K562 (cell line): Measurements from ENCODE around the gene CCDC160. TPM values are rescaled to one million over a fixed set of nuclear protein-coding genes. Genes with fewer than 3 reads are reported as not detected.

Experiments used
- ATAC-seq: fragments of 200-7000 bp; cut with Tn5 transposase; 3 replicates; pipeline ENCODE4 v1.9.1; 2020; ENCODE audit warnings: moderate library complexity
- BruUV-seq: library from RNA; stranded (reverse); fragments of 400-500 nt; replicated peaks from 2 replicates; lab custom pipeline; 2021; lab: Mats Ljungman, UMichigan
- CTCF ChIA-PET: fragments of 300-600 bp; formaldehyde crosslinking; extraction: SDS; loops from one replicate; lab custom pipeline; 2021; ENCODE audit warnings: low intra/inter-chr PET ratio; lab: Yijun Ruan, JAX
- POLR2A ChIA-PET: fragments of 300-600, 350-650 bp; sonication (Branson Sonifier 250); formaldehyde crosslinking; extraction: SDS; loops from one replicate; lab custom pipeline; 2021; ENCODE audit warnings: antibody characterized with exemption, inconsistent platforms; lab: Yijun Ruan, JAX
- DNase-seq, 4 experiments: peaks; one replicate each; pipeline versions ENCODE4 v3.0.0 to v3.0.0-alpha.2; 2011 to 2018; ENCODE audit warnings: low spot score in 3 of 4, mixed read lengths in 3 of 4; ENCODE audit errors: extremely low read depth in 1 of 4
- FAIRE-seq: peaks from 2 replicates; lab custom pipeline; 2011; peaks lifted over from hg19 to GRCh38; lab: Jason Lieb, UNC
- H2AFZ ChIP-seq: 2 replicates; pipeline ENCODE4 v1.6.0; 2011; ENCODE audit warnings: low read depth, low read length, control low read depth, inconsistent platforms
- H3K27ac ChIP-seq: fragments of 200-600 bp; 3 replicates; pipeline ENCODE4 v1.8.0; 2011; ENCODE audit warnings: low read depth, mild to moderate bottlenecking, control low read depth, inconsistent platforms, low read length, moderate library complexity, mixed read lengths; ENCODE audit errors: extremely low read depth
- H3K27me3 ChIP-seq, 2 experiments: fragments of 300-600 bp in 1 of 2; 2 replicates in 1 of 2; 3 replicates in 1 of 2; pipeline versions ENCODE4 v1.6.0 to v1.8.0; 2011; ENCODE audit warnings: inconsistent platforms in 2 of 2, low read length in 2 of 2, mild to moderate bottlenecking in 1 of 2, mixed read lengths in 1 of 2, moderate library complexity in 1 of 2; ENCODE audit not compliant: control insufficient read depth in 2 of 2, insufficient read depth in 2 of 2
- H3K36me3 ChIP-seq: fragments of 300-600 bp; 3 replicates; pipeline ENCODE4 v1.8.0; 2011; ENCODE audit warnings: mild to moderate bottlenecking, low read length, inconsistent platforms; ENCODE audit not compliant: control insufficient read depth, insufficient read depth
- H3K4me1 ChIP-seq, 2 experiments: fragments of 200-600 bp in 1 of 2; replicated peaks in 1 of 2; 2 replicates in 1 of 2; 3 replicates in 1 of 2; pipeline versions ENCODE4 v1.5.1 to v1.8.0; 2011; ENCODE audit warnings: inconsistent platforms in 2 of 2, low read length in 2 of 2, mild to moderate bottlenecking in 1 of 2, mixed read lengths in 1 of 2, moderate library complexity in 1 of 2; ENCODE audit not compliant: control insufficient read depth in 2 of 2, insufficient read depth in 2 of 2
- H3K4me2 ChIP-seq: 2 replicates; pipeline ENCODE4 v1.6.1; 2011; ENCODE audit warnings: low read length, control low read depth, inconsistent platforms, mixed read lengths; ENCODE audit not compliant: insufficient read depth
- H3K4me3 ChIP-seq: fragments of 200-600 bp; sonication (generic), shearing (Covaris generic); 2 replicates; pipeline ENCODE4 v1.5.1; 2016; ENCODE audit warnings: control low read depth, inconsistent platforms
- H3K79me2 ChIP-seq: fragments of 200-600 bp; 3 replicates; pipeline ENCODE4 v1.8.0; 2011; ENCODE audit warnings: low read length, inconsistent platforms; ENCODE audit not compliant: control insufficient read depth, insufficient read depth
- H3K9ac ChIP-seq, 2 experiments: 2 replicates each; pipeline versions ENCODE4 v1.6.0 to v1.6.1; 2011; ENCODE audit warnings: low read depth in 2 of 2, low read length in 2 of 2, control low read depth in 1 of 2, inconsistent platforms in 1 of 2, mild to moderate bottlenecking in 1 of 2, mixed read lengths in 1 of 2; ENCODE audit not compliant: insufficient read depth in 1 of 2
- H3K9me1 ChIP-seq: one replicate; pipeline ENCODE4 v1.6.0; 2011; ENCODE audit warnings: inconsistent platforms, mild to moderate bottlenecking, low read length, moderate library complexity; ENCODE audit not compliant: control insufficient read depth, insufficient read depth
- H3K9me3 ChIP-seq: replicated peaks from 2 replicates; pipeline ENCODE4 v1.5.1; 2011; ENCODE audit warnings: low read depth, low read length, inconsistent platforms; ENCODE audit not compliant: control insufficient read depth, insufficient read depth
- H4K20me1 ChIP-seq: replicated peaks from 2 replicates; pipeline ENCODE4 v1.6.1; 2011; ENCODE audit warnings: low read length, inconsistent platforms, mixed read lengths; ENCODE audit not compliant: control insufficient read depth, insufficient read depth
- ATF7 ChIP-seq: fragments of 450-650 bp; IDR thresholded peaks from 2 replicates; pipeline ENCODE4 v1.7.1; 2014; ENCODE audit warnings: mild to moderate bottlenecking, moderate library complexity
- CBFA2T3 ChIP-seq: fragments of 450-650 bp; IDR thresholded peaks from 2 replicates; pipeline ENCODE4 v1.6.1; 2017
- CTBP1 ChIP-seq: fragments of 450-650 bp; IDR thresholded peaks from 2 replicates; pipeline ENCODE4 v1.6.1; 2016; ENCODE audit warnings: borderline replicate concordance
- DPF2 ChIP-seq: fragments of 450-650 bp; IDR thresholded peaks from 2 replicates; pipeline ENCODE4 v1.6.1; 2016
- KLF16 ChIP-seq: IDR thresholded peaks from 2 replicates; pipeline ENCODE4 v1.6.1; 2016; ENCODE audit warnings: antibody characterized with exemption
- NR4A1 ChIP-seq, 2 experiments: fragments of 250-450 bp in 1 of 2; fragments of 450-650 bp in 1 of 2; sonication (Bioruptor Pico) in 1 of 2; IDR thresholded peaks; 2 replicates each; pipeline versions ENCODE4 v1.4.0 to v1.6.1; 2016 to 2020; ENCODE audit warnings: mild to moderate bottlenecking in 2 of 2, missing compliant biosample characterization in 1 of 2, missing genetic modification characterization in 1 of 2, moderate library complexity in 1 of 2
- SMAD4 ChIP-seq: fragments of 250-450 bp; sonication (Bioruptor Pico); conservative IDR thresholded peaks from 2 replicates; pipeline ENCODE4 v1.8.0; 2021; ENCODE audit warnings: inconsistent platforms, mild to moderate bottlenecking, moderate library complexity
- SOX6 ChIP-seq: fragments of 450-650 bp; IDR thresholded peaks from 2 replicates; pipeline ENCODE4 v1.6.1; 2014; ENCODE audit warnings: mild to moderate bottlenecking
- SRSF9 ChIP-seq: fragments of 200-400 bp; formaldehyde crosslinking; IDR thresholded peaks from 2 replicates; pipeline ENCODE4 v1.6.1; 2017; ENCODE audit warnings: low read depth, low read length, borderline replicate concordance
- TAL1 ChIP-seq: fragments of 450-650 bp; IDR thresholded peaks from 2 replicates; pipeline ENCODE4 v1.6.1; 2016; ENCODE audit warnings: mild to moderate bottlenecking
- TEAD4 ChIP-seq, 2 experiments: sonication (generic) in 1 of 2; formaldehyde crosslinking in 1 of 2; IDR thresholded peaks; 2 replicates each; pipeline versions ENCODE4 v1.6.1 to v1.8.0; 2012 to 2022; ENCODE audit warnings: borderline replicate concordance in 1 of 2, inconsistent platforms in 1 of 2, low read length in 1 of 2, mild to moderate bottlenecking in 1 of 2, missing genetic modification reagents in 1 of 2
- WGBS: fragments of 100-300 bp; shearing (Covaris generic); methylation state at CpG from one replicate; pipeline ENCODE4 v1.1.6; 2016; ENCODE audit warnings: low coverage, mixed read lengths; ENCODE audit not compliant: insufficient coverage; ENCODE audit errors: missing lambda C conversion rate; 5-methylcytosine and 5-hydroxymethylcytosine counted together
- in situ Hi-C: fragments of 300-500 bp; cut with MboI; formaldehyde crosslinking; loops from 4 replicates; pipeline ENCODE4 v1.15.0; 2018; ENCODE audit warnings: inconsistent platforms, mixed read lengths
- intact Hi-C: fragments of 100-400 bp; cut with micrococcal nuclease; formaldehyde crosslinking; loops from 2 replicates; pipeline ENCODE4 v1.14.2; 2022
- polyA plus RNA-seq, 8 experiments: library from polyadenylated mRNA; depleted of rRNA in 4 of 8; stranded (reverse) in 5 of 8; unstranded in 3 of 8; fragments of >200 nt; fragmentation: Nextera tagmentation in 2 of 8; fragmentation: Illumina TruSeq in 1 of 8; extraction: Ambion mirVana in 2 of 8; extraction: Trizol in 1 of 8; gene quantifications; 2 replicates each; pipeline versions ENCODE4 v1.2.1 to v1.2.3, GENCODE V29; 2011 to 2014; ENCODE audit warnings: inconsistent platforms in 1 of 8, missing spikeins in 1 of 8
- total RNA-seq, 7 experiments: library from RNA; depleted of rRNA in 6 of 7; stranded (reverse); fragments of >200 nt in 6 of 7; fragmentation: Illumina TruSeq in 2 of 7; extraction: Trizol in 2 of 7; gene quantifications; 2 replicates each; pipeline versions ENCODE4 v1.2.1 to v1.2.3, GENCODE V29; 2011 to 2021; ENCODE audit warnings: low replicate concordance in 1 of 7
- TF ChIP-seq, protein P1 (sequence below): fragments of 250-450 bp; sonication (Bioruptor Pico); IDR thresholded peaks from 2 replicates; pipeline ENCODE4 v1.8.0; 2021; ENCODE audit warnings: moderate library complexity, mild to moderate bottlenecking, inconsistent platforms
- TF ChIP-seq, protein P2 (sequence below): fragments of 450-650 bp; IDR thresholded peaks from 2 replicates; pipeline ENCODE4 v1.6.1; 2016; ENCODE audit warnings: mild to moderate bottlenecking, moderate library complexity

Gene CCDC160
- total and polyA plus RNA-seq, 9 of the 15 experiments (the other 6 are each of a cell fraction or from before 2014, with no cell fraction given) = not detected

DNA sequence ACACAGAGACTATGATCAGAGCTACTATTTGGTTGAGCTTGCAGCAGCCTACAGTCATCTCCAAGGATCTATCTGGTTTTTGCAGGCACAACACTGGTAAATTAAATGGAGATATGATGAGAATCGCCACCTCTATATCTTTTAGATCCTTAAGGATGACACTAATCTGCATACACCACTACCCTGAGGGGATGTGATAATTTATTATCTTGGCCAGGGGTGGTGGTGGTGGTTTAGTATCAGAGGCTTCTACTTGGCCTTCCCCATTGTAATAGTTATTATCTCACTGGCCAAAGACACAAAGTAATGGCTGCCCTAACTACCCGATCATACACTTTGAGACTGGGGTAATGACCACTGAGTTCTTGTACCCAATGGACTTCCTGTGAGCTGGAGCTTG lies 21.2 kb downstream of the CCDC160 start:
- WGBS = 0% methylated on average over 2 of the region's 2 CpGs
- no peak for FAIRE-seq
- Histone ChIP-seq H3K4me2 (no peak overlapping the region), H3K4me3 (no peak overlapping the region), H3K27me3 (no peaks in the 10 kb centered on the region), H3K4me1 (no peaks in the 10 kb centered on the region), H2AFZ (no peak overlapping the region), H3K9me1 (no peaks in the 10 kb centered on the region), H4K20me1 (no peaks in the 10 kb centered on the region), H3K36me3 (no peaks in the 10 kb centered on the region), H3K9ac (no peak overlapping the region), H3K9me3 (no peaks in the 10 kb centered on the region), H3K27ac (no peak overlapping the region), H3K79me2 (no peaks in the 10 kb centered on the region)
- CTCF ChIA-PET = no interaction called here
- in situ Hi-C loops = no loop called here
- no peak for ATAC-seq
- POLR2A ChIA-PET = interaction anchor here (0.6 kb wide), 1 partner anchor 11 kb away, joined by 3 read pairs; no protein-coding TSS in a partner anchor
- DNase-seq = peak in 1 of 4 experiments; percentile 8
- BruUV-seq = no TSS peak
- intact Hi-C loops = loop anchor here (10.0 kb wide), 1 partner anchor 463 kb away; no protein-coding TSS in a partner anchor
- peak; percentile 89 for TF ChIP-seq SOX6
- TF ChIP-seq CTBP1 = peak; percentile 13; the same call in 1 of the 2 replicates
- TF ChIP-seq DPF2 = no peak
- TF ChIP-seq, protein P1, sequence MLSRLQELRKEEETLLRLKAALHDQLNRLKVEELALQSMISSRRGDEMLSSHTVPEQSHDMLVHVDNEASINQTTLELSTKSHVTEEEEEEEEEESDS (CRISPR knock-in tag) = no peak
- peak; percentile 80 for TF ChIP-seq TAL1
- TF ChIP-seq KLF16 = peak; percentile 77
- 0 out of 2 replicates have a peak, but pooled peaks have one; percentile 26 for TF ChIP-seq SMAD4 (CRISPR knock-in tag)
- TF ChIP-seq ATF7 = no peak
- TF ChIP-seq CBFA2T3 = peak; percentile 71
- no peak for TF ChIP-seq NR4A1 (CRISPR knock-in tag; IDR thresholded peaks at IDR 0.05)
- TF ChIP-seq NR4A1 (tag; IDR thresholded peaks at IDR 0.05) = 0 out of 2 replicates have a peak, but pooled peaks have one; percentile 38
- no peak for TF ChIP-seq SRSF9
- TF ChIP-seq, protein P2, sequence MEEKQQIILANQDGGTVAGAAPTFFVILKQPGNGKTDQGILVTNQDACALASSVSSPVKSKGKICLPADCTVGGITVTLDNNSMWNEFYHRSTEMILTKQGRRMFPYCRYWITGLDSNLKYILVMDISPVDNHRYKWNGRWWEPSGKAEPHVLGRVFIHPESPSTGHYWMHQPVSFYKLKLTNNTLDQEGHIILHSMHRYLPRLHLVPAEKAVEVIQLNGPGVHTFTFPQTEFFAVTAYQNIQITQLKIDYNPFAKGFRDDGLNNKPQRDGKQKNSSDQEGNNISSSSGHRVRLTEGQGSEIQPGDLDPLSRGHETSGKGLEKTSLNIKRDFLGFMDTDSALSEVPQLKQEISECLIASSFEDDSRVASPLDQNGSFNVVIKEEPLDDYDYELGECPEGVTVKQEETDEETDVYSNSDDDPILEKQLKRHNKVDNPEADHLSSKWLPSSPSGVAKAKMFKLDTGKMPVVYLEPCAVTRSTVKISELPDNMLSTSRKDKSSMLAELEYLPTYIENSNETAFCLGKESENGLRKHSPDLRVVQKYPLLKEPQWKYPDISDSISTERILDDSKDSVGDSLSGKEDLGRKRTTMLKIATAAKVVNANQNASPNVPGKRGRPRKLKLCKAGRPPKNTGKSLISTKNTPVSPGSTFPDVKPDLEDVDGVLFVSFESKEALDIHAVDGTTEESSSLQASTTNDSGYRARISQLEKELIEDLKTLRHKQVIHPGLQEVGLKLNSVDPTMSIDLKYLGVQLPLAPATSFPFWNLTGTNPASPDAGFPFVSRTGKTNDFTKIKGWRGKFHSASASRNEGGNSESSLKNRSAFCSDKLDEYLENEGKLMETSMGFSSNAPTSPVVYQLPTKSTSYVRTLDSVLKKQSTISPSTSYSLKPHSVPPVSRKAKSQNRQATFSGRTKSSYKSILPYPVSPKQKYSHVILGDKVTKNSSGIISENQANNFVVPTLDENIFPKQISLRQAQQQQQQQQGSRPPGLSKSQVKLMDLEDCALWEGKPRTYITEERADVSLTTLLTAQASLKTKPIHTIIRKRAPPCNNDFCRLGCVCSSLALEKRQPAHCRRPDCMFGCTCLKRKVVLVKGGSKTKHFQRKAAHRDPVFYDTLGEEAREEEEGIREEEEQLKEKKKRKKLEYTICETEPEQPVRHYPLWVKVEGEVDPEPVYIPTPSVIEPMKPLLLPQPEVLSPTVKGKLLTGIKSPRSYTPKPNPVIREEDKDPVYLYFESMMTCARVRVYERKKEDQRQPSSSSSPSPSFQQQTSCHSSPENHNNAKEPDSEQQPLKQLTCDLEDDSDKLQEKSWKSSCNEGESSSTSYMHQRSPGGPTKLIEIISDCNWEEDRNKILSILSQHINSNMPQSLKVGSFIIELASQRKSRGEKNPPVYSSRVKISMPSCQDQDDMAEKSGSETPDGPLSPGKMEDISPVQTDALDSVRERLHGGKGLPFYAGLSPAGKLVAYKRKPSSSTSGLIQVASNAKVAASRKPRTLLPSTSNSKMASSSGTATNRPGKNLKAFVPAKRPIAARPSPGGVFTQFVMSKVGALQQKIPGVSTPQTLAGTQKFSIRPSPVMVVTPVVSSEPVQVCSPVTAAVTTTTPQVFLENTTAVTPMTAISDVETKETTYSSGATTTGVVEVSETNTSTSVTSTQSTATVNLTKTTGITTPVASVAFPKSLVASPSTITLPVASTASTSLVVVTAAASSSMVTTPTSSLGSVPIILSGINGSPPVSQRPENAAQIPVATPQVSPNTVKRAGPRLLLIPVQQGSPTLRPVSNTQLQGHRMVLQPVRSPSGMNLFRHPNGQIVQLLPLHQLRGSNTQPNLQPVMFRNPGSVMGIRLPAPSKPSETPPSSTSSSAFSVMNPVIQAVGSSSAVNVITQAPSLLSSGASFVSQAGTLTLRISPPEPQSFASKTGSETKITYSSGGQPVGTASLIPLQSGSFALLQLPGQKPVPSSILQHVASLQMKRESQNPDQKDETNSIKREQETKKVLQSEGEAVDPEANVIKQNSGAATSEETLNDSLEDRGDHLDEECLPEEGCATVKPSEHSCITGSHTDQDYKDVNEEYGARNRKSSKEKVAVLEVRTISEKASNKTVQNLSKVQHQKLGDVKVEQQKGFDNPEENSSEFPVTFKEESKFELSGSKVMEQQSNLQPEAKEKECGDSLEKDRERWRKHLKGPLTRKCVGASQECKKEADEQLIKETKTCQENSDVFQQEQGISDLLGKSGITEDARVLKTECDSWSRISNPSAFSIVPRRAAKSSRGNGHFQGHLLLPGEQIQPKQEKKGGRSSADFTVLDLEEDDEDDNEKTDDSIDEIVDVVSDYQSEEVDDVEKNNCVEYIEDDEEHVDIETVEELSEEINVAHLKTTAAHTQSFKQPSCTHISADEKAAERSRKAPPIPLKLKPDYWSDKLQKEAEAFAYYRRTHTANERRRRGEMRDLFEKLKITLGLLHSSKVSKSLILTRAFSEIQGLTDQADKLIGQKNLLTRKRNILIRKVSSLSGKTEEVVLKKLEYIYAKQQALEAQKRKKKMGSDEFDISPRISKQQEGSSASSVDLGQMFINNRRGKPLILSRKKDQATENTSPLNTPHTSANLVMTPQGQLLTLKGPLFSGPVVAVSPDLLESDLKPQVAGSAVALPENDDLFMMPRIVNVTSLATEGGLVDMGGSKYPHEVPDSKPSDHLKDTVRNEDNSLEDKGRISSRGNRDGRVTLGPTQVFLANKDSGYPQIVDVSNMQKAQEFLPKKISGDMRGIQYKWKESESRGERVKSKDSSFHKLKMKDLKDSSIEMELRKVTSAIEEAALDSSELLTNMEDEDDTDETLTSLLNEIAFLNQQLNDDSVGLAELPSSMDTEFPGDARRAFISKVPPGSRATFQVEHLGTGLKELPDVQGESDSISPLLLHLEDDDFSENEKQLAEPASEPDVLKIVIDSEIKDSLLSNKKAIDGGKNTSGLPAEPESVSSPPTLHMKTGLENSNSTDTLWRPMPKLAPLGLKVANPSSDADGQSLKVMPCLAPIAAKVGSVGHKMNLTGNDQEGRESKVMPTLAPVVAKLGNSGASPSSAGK = no peak
- TF ChIP-seq TEAD4 (IDR thresholded peaks at IDR 0.05; ENCODE audit: low read length) = peak; percentile 89
- no peak for TF ChIP-seq TEAD4 (CRISPR knock-in tag; IDR thresholded peaks at IDR 0.05; ENCODE audit: borderline replicate concordance)
